Measurements from ENCODE around the gene ULK4.
"Not testable (repeated sequence)": the region's sequence is repeated elsewhere in the genome, so short reads cannot be mapped to it uniquely, and the experiment has no call there.

Gene ULK4

GRCh38 chr3:41683666-41684350 is 278.1 kb downstream of the ULK4 start:
- no peak for DNase-seq

- DNase-seq, result no peak
These were observed 278.9 kb downstream of the ULK4 start for GRCh38 chr3:41682996-41683395.

- DNase-seq, result no peak
These were observed 279.5 kb downstream of the ULK4 start for GRCh38 chr3:41682382-41682781.

- DNase-seq, result no peak
These were observed 280.4 kb downstream of the ULK4 start for GRCh38 chr3:41681479-41681878.

DNA sequence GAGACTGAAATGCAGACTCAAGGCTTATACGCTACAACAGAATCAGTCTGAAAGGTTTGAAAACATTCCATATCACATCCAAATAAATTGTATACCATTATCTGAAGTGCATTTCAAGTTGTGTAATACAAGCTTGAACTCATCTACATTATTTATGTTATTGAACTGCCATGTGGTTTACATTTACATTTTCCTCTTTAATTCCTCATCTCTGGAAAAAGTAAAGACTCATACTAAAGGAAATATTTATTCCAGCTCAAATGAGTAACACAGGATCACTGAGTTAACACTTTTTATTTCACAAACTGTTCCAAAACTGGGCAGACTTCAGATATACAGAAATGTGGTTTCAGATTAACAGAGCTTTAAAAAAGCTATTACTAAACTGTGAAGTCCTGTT is 282.5 kb downstream of the ULK4 start:
- no peak for DNase-seq

DNA sequence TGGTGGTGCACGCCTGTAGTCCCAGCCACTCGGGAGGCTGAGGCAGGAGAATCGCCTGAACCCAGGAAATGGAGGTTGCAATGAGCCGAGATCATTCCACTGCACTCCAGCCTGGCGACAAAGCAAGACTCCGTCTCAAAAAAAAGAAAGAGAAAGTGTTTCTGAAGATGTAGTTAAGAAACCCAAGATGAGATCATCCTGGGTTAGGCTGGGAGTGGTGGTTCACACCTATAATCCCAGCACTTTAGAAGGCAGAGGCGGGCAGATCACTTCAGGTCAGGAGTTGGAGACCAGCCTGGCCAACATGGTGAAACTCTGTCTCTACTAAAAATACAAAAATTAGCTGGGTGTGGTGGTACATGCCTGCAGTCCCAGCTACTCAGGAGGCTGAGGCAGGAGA is 286.8 kb downstream of the ULK4 start:
- not testable (repeated sequence) for DNase-seq

GRCh38 chr3:41674449-41674848 is 287.5 kb downstream of the ULK4 start:
- DNase-seq, result no peak

GRCh38 chr3:41673650-41674049 is 288.3 kb downstream of the ULK4 start:
- DNase-seq, result no peak

DNA sequence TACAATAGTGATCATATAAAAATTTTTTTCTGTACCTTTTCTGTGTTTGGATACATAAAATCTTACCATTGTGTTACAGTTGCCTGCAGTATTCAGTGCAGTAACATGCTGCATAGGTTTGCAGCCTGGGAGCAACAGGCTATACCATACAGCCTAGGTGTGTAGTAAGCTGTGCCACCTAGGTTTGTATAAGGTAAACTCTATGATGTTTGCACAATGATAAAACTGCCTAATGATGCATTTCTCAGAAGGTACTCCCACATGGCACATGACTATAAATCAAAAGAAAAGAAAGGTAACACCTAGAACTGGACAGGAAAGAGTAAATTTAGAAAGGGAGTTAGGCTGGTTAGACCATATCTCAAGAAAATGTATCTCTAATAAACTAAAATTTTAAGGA is 293.5 kb downstream of the ULK4 start:
- DNase-seq, result no peak

DNA sequence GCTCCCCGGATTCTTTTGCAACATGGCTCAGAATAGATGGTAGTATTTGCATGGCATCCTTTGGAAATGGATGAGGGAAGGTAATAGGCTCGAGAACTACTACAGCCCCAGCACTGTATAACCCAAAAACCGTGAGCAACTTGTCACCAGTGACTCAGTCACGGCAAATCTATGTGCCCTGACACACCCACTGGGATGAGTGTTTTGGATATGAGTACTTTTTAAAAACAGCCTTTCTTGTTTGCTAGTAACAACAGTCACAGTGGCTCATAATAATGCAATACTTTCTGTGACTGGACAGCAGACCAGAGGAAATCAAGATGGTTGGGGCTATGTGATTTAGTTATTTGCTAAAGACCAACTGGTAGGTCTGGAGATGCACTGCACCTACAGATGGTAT is 299.6 kb downstream of the ULK4 start:
- DNase-seq, result no peak

DNA sequence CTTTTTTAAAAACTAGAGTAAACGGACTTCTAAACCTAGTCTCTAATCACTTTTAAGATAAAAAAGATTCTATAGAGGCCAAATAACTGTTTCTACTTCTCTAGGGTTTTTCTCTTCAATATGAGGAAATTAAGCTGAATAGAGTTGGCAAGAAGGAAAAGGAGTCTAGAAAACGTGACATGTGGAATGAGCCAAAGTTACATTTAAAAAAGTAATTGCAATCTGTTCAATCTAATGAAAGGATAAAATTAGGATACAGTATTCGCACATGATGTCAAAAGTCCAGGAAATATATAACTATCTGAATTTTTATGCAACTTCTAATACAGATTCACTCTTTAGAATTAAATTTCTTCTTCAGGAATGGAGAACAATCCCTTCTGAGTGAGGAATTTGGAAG is 300.1 kb downstream of the ULK4 start:
- DNase-seq, result no peak

GRCh38 chr3:41660510-41660909 is 301.4 kb downstream of the ULK4 start:
- no peak for DNase-seq

DNA sequence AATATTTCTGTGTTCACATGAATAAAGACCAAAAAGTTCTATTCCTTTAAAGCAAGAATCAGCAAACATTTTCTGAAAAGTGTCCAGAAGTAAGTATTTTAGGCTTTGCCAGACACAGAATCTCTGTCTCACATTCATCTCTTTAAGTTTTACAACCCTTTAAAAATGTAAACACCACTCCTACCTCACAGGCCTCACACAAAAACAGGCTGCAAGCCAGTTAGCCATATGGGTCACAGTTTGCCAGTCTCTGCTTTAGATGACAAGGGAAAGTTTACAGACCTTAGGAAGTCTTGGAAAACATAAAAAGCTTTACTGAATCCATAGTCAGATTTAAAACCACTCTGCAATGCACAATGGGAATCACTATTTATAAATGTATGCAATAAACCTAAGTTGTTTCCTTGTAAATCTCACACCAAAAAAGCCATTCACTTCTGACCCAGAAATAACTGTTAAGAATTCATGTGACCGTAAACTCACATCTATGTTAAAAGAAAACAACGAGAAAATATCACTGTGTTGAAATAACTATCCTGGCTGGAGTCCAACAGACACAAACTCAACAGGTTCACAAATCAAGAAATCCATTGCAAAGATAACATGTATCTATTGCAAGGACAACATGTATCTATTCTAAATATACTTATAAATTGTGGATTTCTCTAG is 308.2 kb downstream of the ULK4 start:
- DNase-seq, result no peak

DNA sequence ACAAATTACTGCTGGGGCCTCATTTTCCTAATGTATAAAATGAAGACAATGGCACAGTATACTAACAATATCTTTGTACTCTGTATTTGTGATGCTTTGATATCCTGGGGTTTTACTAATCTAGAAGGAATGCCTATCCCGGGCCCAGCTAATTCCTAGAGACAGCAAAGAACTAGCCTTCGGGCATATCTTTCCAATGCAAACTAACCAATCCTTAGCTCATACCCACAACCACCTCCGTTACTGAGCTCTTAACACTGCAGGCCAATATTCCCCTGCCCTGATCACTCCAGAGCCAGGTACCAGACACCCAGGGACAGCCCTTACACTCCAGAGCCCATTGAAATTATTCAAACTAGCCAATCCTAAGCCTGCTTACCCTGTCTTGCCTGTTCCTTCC is 309.0 kb downstream of the ULK4 start:
- DNase-seq, result no peak

GRCh38 chr3:41652506-41652905 is 309.4 kb downstream of the ULK4 start:
- no peak for DNase-seq

DNA sequence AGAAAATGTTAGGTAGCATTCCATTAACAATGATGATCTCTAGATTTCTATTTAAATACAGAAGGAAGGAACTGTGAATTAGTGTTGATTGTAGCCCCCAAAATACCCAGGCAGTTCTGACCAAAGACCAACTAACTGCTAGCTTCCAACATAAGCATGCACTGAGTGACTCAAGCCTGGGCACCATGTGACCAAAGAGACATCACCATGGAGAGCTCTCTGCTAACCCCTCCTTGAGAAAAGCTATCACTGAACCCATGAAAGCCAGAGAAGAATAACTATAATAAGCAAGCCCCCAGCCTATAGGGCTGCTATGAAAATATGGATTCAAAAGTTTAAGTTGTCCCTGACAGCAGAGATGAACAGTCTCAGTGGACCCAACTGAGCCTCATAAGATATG is 310.2 kb downstream of the ULK4 start:
- DNase-seq, result no peak

DNA sequence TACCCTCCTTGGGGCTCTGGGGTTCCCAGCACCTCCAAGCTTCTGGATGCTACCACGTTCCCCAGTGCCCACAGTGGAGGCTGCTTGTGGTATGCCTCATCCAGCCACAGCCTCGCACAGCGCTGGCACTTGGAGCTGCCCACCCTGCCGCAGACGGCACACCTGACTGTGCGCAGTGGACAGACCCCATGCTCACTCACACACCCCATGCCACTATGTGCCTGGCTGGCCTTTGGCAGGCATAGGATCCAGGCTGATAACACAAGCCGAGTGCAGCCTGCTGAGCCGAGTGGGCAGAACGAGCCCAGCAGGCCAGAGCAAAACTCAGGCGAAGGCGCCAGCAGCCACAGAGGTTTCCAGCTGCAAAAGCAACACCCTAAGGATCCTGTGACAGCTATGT is 311.5 kb downstream of the ULK4 start:
- no peak for DNase-seq

DNA sequence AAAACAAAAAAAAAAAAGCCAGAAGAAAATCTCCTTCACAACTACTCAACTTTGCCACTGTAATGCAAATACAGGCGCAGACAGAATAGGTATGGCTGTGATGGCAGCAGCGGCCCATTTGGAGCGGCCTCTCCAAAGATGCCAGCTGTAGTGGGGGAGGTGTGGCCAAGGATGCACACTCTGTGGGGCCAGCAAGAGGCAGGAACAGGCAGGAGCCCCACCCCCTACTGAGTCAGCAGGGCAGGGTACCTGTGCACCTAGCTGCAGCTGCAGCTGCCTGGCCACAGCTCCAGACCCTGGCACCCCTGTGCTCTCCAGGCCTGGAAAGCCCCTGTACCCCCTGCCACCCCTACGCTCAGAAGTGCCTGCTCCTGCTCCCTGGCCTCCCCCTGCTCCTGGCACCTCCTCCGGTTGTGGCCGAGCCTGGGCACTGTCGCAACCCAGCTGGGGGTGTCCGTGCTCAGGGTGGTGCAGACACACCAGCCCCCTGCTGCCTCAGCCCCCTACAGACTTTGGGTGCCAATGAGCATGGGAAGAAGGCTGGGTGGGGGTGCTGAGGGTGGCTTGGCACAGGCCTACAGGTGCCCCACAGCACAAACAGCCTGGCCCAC is 312.7 kb downstream of the ULK4 start:
- DNase-seq, result no peak

- DNase-seq, result not testable (repeated sequence)
These were observed 314.2 kb downstream of the ULK4 start for GRCh38 chr3:41647730-41648129.

DNA sequence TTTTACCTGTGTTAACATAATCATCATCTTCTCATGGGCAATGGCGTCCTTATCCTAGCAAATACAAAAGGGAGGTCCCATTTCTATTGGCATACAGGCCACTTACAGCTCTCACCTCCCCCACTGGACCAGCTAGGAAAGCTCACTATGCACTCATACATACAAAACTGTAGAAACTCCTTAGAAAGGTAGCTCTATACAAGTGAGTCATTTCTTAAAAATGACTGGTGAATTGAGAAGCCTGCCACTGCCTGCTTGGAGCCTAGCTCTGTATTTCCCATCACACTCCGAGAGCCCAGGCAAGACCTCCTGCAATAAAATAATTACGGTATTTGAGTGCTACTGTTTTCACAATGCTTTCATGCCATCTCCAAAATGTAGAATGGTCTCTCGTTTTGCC is 321.8 kb downstream of the ULK4 start:
- no peak for DNase-seq

- DNase-seq, result no peak
These were observed 323.5 kb downstream of the ULK4 start for GRCh38 chr3:41638381-41638780.

DNA sequence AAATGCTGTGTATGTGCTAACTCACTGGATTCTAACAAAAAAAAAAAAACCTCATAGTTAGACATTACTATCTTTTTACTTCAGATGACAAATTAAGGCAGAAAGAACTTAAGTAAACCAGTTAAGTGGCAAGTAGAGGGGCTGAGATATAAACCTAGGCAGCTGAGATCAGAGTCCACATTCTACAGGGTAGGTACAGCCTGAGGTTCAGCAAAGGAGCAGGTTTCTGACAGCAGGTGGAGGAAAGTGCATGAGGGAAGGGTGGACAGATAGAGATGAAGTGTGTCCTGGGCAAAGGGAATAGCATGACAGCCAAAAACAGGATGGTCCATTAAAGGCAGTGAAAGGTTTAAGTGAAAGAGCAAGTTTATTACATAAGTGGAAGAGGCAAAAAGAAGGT is 329.2 kb downstream of the ULK4 start:
- no peak for DNase-seq

- no peak for DNase-seq
These were observed 331.2 kb downstream of the ULK4 start for GRCh38 chr3:41630708-41631107.

- no peak for DNase-seq
These were observed 331.9 kb downstream of the ULK4 start for GRCh38 chr3:41629986-41630385.

GRCh38 chr3:41629072-41629471 is 332.8 kb downstream of the ULK4 start:
- DNase-seq, result no peak

Data from NCI-H1092 (cell line).